Endothelial cell of umbilical vein (primary cell): Measurements from ENCODE around the gene PHF1. TPM values are rescaled to one million over a fixed set of nuclear protein-coding genes. Genes with fewer than 3 reads are reported as not detected.

ENCODE experiments used
- BruUV-seq: library from RNA; stranded (reverse); fragments of 400-500 nt; replicated peaks from 2 replicates; lab custom pipeline; 2021; lab: Mats Ljungman, UMichigan
- CTCF ChIA-PET: fragments of 300-600, 350-600 bp; sonication (Branson Sonifier 250); formaldehyde crosslinking; loops from one replicate; lab custom pipeline; 2021; ENCODE audit warnings: antibody characterized with exemption, inconsistent platforms; lab: Charles Lee
- POLR2A ChIA-PET: fragments of 300-600, 350-600 bp; sonication (Branson Sonifier 250); formaldehyde crosslinking; loops from one replicate; lab custom pipeline; 2021; ENCODE audit warnings: antibody characterized with exemption, inconsistent platforms; lab: Charles Lee
- DNase-seq: peaks from one replicate; pipeline ENCODE4 v3.0.0-alpha.2; 2011; ENCODE audit warnings: low read depth, low spot score
- FAIRE-seq: peaks from 2 replicates; lab custom pipeline; 2011; peaks lifted over from hg19 to GRCh38; lab: Jason Lieb, UNC
- H2AFZ ChIP-seq: 2 replicates; pipeline ENCODE4 v1.6.0; 2012; ENCODE audit warnings: low read depth, low read length, control low read depth, inconsistent platforms
- H3K27ac ChIP-seq: 2 replicates; pipeline ENCODE4 v1.5.1; 2011; ENCODE audit warnings: low read depth, mild to moderate bottlenecking, control low read depth, low read length, moderate library complexity; ENCODE audit not compliant: insufficient read depth
- H3K27me3 ChIP-seq, 2 experiments: 2 replicates each; pipeline versions ENCODE4 v1.6.0 to v1.6.1; 2011; ENCODE audit warnings: low read length in 2 of 2, mixed read lengths in 1 of 2; ENCODE audit not compliant: control insufficient read depth in 2 of 2, insufficient read depth in 2 of 2
- H3K36me3 ChIP-seq, 2 experiments: 2 replicates in 1 of 2; 3 replicates in 1 of 2; pipeline ENCODE4 v1.5.1; 2011; ENCODE audit warnings: low read length in 2 of 2, mild to moderate bottlenecking in 1 of 2, moderate library complexity in 1 of 2; ENCODE audit not compliant: control insufficient read depth in 2 of 2, insufficient read depth in 2 of 2; ENCODE audit errors: extremely low read depth in 1 of 2
- H3K4me1 ChIP-seq: 3 replicates; pipeline ENCODE4 v1.5.1; 2011; ENCODE audit warnings: mild to moderate bottlenecking, low read length; ENCODE audit not compliant: control insufficient read depth, insufficient read depth; ENCODE audit errors: extremely low read depth
- H3K4me2 ChIP-seq: 2 replicates; pipeline ENCODE4 v1.6.1; 2011; ENCODE audit warnings: low read length, control low read depth, mixed read lengths; ENCODE audit not compliant: insufficient read depth
- H3K4me3 ChIP-seq, 3 experiments: fragments of 200-600 bp in 1 of 3; sonication (generic), shearing (Covaris generic) in 1 of 3; replicated peaks in 1 of 3; 2 replicates each; pipeline ENCODE4 v1.5.1; 2011 to 2016; ENCODE audit warnings: control low read depth in 3 of 3, low read length in 3 of 3, mild to moderate bottlenecking in 2 of 3, inconsistent platforms in 1 of 3, low read depth in 1 of 3, moderate library complexity in 1 of 3; ENCODE audit not compliant: insufficient read depth in 1 of 3
- H3K79me2 ChIP-seq: 2 replicates; pipeline ENCODE4 v1.6.0; 2012; ENCODE audit warnings: low read length, inconsistent platforms; ENCODE audit not compliant: control insufficient read depth, insufficient read depth
- H3K9ac ChIP-seq: replicated peaks from 2 replicates; pipeline ENCODE3; 2011; ENCODE audit warnings: low read length, control low read depth; ENCODE audit not compliant: insufficient read depth; ENCODE audit errors: extremely low read depth
- H3K9me1 ChIP-seq: replicated peaks from 3 replicates; pipeline ENCODE4 v1.6.0; 2011; ENCODE audit warnings: mild to moderate bottlenecking, low read length; ENCODE audit not compliant: control insufficient read depth, insufficient read depth; ENCODE audit errors: extremely low read depth
- H3K9me3 ChIP-seq: replicated peaks from 2 replicates; pipeline ENCODE4 v1.5.1; 2012; ENCODE audit warnings: low read length, inconsistent platforms; ENCODE audit not compliant: control insufficient read depth, insufficient read depth
- H4K20me1 ChIP-seq: replicated peaks from 2 replicates; pipeline ENCODE3; 2011; ENCODE audit warnings: mild to moderate bottlenecking, low read length; ENCODE audit not compliant: control insufficient read depth, insufficient read depth; ENCODE audit errors: extremely low read depth
- CTCF ChIP-seq, 2 donors: IDR thresholded peaks; 1 replicate in 1 of 2; 2 replicates in 1 of 2; pipeline ENCODE4 v1.5.1; 2011; ENCODE audit warnings: low read length in 2 of 2, mild to moderate bottlenecking in 2 of 2, moderate library complexity in 2 of 2, control low read depth in 1 of 2, inconsistent platforms in 1 of 2, low read depth in 1 of 2; ENCODE audit not compliant: insufficient read depth in 1 of 2; ENCODE audit errors: extremely low read depth in 1 of 2
- EZH2 ChIP-seq: IDR thresholded peaks from 2 replicates; pipeline ENCODE4 v1.6.1; 2012; ENCODE audit warnings: borderline replicate concordance, low read depth, mild to moderate bottlenecking, moderate library complexity, low read length, inconsistent platforms; ENCODE audit not compliant: severe bottlenecking
- FOS ChIP-seq: IDR thresholded peaks from 2 replicates; pipeline ENCODE4 v1.6.1; 2011; ENCODE audit warnings: mild to moderate bottlenecking, low read length, moderate library complexity, borderline replicate concordance; ENCODE audit not compliant: insufficient read depth
- GATA2 ChIP-seq: IDR thresholded peaks from 2 replicates; pipeline ENCODE4 v1.7.0; 2011; ENCODE audit warnings: low read depth, mild to moderate bottlenecking, moderate library complexity, mixed read lengths, low read length; ENCODE audit not compliant: insufficient read length, insufficient read depth
- JUN ChIP-seq: IDR thresholded peaks from 2 replicates; pipeline ENCODE4 v1.6.1; 2011; ENCODE audit warnings: borderline replicate concordance, low read depth; ENCODE audit not compliant: insufficient read length, insufficient read depth
- MAX ChIP-seq: IDR thresholded peaks from 2 replicates; pipeline ENCODE4 v1.6.1; 2011; ENCODE audit not compliant: insufficient read depth, insufficient read length
- MYC ChIP-seq: IDR thresholded peaks from one replicate; pipeline ENCODE4 v1.6.1; 2011; ENCODE audit warnings: mild to moderate bottlenecking, low read depth, low read length
- POLR2A ChIP-seq: IDR thresholded peaks from 2 replicates; pipeline ENCODE4 v1.6.1; 2012; ENCODE audit warnings: low read depth, mild to moderate bottlenecking, control low read depth, low read length
- POLR2AphosphoS5 ChIP-seq: IDR thresholded peaks from 2 replicates; pipeline ENCODE4 v1.6.1; 2012; ENCODE audit warnings: low read depth, mild to moderate bottlenecking, control low read depth, low read length, moderate library complexity; ENCODE audit not compliant: insufficient read depth
- dilution Hi-C: fragments of 300-500 bp; cut with MboI; formaldehyde crosslinking; loops from one replicate; pipeline ENCODE4 v1.15.0; 2019; ENCODE audit warnings: low sequenced_read_pairs; ENCODE audit not compliant: extremely low pct_ligation_motif_present
- intact Hi-C: fragments of 100-400 bp; cut with micrococcal nuclease; formaldehyde crosslinking; loops from one replicate; pipeline ENCODE4 v1.10.0; 2022
- polyA plus RNA-seq, 4 experiments: library from polyadenylated mRNA; depleted of rRNA in 3 of 4; stranded (reverse) in 3 of 4; unstranded in 1 of 4; fragments of >200 nt; gene quantifications; 2 replicates each; pipeline versions ENCODE4 v1.2.1 to v1.2.3, GENCODE V29; 2011 to 2012; ENCODE audit warnings: missing spikeins in 1 of 4
- total RNA-seq: library from RNA; stranded (reverse); gene quantifications from 2 replicates; pipeline ENCODE4 v1.2.3, GENCODE V29; 2021

Gene PHF1
- total and polyA plus RNA-seq, 2 donors (not counting 3 experiments of a cell fraction or from before 2014, with no cell fraction given): 32.5 to 53.1 TPM

GRCh38 chr6:33456156-33456555 is 45.3 kb downstream of the PHF1 start:
- Histone ChIP-seq H3K9me1 (no peaks in the 10 kb centered on the region), H3K36me3 (no peaks in the 10 kb centered on the region), H3K9ac (no peak overlapping the region), H3K9me3 (no peaks in the 10 kb centered on the region), H3K4me2 (no peak overlapping the region), H3K79me2 (no peaks in the 10 kb centered on the region), H3K27ac (no peak overlapping the region), H3K27me3 (no peaks in the 10 kb centered on the region), H3K4me3 (no peak overlapping the region), H4K20me1 (no peaks in the 10 kb centered on the region), H2AFZ (no peak overlapping the region), H3K4me1 (peaks cover 3% of the 10 kb centered on the region)
- ChIA-PET POLR2A (no interaction called here), CTCF (no interaction called here)
- intact Hi-C loops: no loop called here
- BruUV-seq: no TSS peak
- DNase-seq: no peak
- TF ChIP-seq POLR2AphosphoS5: no peak
- FAIRE-seq: no peak
- dilution Hi-C loops: no loop called here

GRCh38 chr6:33458676-33459075 is 47.9 kb downstream of the PHF1 start:
- dilution Hi-C loops: no loop called here

More at GRCh38 chr6:33458676-33459075, 47.9 kb downstream of the PHF1 start:
- no peak overlapping the region for H3K4me2 ChIP-seq
- ChIA-PET CTCF (interaction anchor here (1.1 kb wide), 1 partner anchor 11 kb away, joined by 3 read pairs; no protein-coding TSS in a partner anchor), POLR2A (no interaction called here)
- H3K36me3 ChIP-seq: no peaks in the 10 kb centered on the region
- H4K20me1 ChIP-seq: no peaks in the 10 kb centered on the region
- H3K4me3 ChIP-seq: no peak overlapping the region
- no peak overlapping the region for H3K27ac ChIP-seq
- TF ChIP-seq EZH2 (no peak), CTCF (IDR thresholded peaks at IDR 0.05; ENCODE audit: extremely low read depth in 1 of 2, insufficient read depth in 1 of 2, low read depth in 1 of 2, low read length in 2 of 2) (no peak), GATA2 (no peak), MAX (no peak), MYC (no peak), FOS (no peak), POLR2A (no peak), POLR2AphosphoS5 (no peak), JUN (no peak)
- H3K4me1 ChIP-seq: peaks cover 3% of the 10 kb centered on the region
- FAIRE-seq (no peak), DNase-seq (no peak)
- intact Hi-C loops: no loop called here
- no peaks in the 10 kb centered on the region for H3K9me1 ChIP-seq
- H3K9me3 ChIP-seq: no peaks in the 10 kb centered on the region
- no peaks in the 10 kb centered on the region for H3K79me2 ChIP-seq
- H2AFZ ChIP-seq: no peak overlapping the region
- H3K9ac ChIP-seq: no peak overlapping the region
- peaks cover 0 to 4% of the 10 kb centered on the region in 2 experiments for H3K27me3 ChIP-seq
- BruUV-seq: no TSS peak
